Neural cell (in vitro differentiated cells): ENCODE data around the gene BAX.

ENCODE experiments used
- EP300 ChIP-seq: fragments of 450-650 bp; conservative IDR thresholded peaks from 2 replicates; pipeline ENCODE4 v1.6.1; 2014; ENCODE audit warnings: antibody characterized with exemption, mild to moderate bottlenecking, moderate library complexity; ENCODE audit not compliant: poor library complexity, severe bottlenecking
- EZH2 ChIP-seq: fragments of 200-600, 300-800 bp; shearing (Covaris generic), sonication (generic); IDR thresholded peaks from 2 replicates; pipeline ENCODE4 v1.6.1; 2014; ENCODE audit warnings: antibody characterized with exemption, low read length, borderline replicate concordance, mild to moderate bottlenecking; ENCODE audit not compliant: insufficient read depth, poor library complexity, severe bottlenecking
- MXI1 ChIP-seq: fragments of 450-650 bp; conservative IDR thresholded peaks from 2 replicates; pipeline ENCODE4 v1.6.1; 2014; ENCODE audit warnings: antibody characterized with exemption, mild to moderate bottlenecking; ENCODE audit not compliant: poor library complexity, severe bottlenecking
- POLR2AphosphoS5 ChIP-seq: IDR thresholded peaks from 2 replicates; pipeline ENCODE4 v1.6.1; 2012
- RAD21 ChIP-seq: fragments of 450-650 bp; conservative IDR thresholded peaks from 2 replicates; pipeline ENCODE4 v1.6.1; 2014; ENCODE audit warnings: antibody characterized with exemption, mild to moderate bottlenecking, moderate library complexity
- TAF1 ChIP-seq: IDR thresholded peaks from 2 replicates; pipeline ENCODE4 v1.6.1; 2012; ENCODE audit warnings: low read depth
- TF ChIP-seq, protein P1 (sequence below): fragments of 450-650 bp; IDR thresholded peaks from 2 replicates; pipeline ENCODE4 v1.5.1; 2014; ENCODE audit warnings: antibody characterized with exemption, mild to moderate bottlenecking, moderate library complexity; ENCODE audit not compliant: poor library complexity, severe bottlenecking
- TF ChIP-seq, protein P2 (sequence below): IDR thresholded peaks from 2 replicates; pipeline ENCODE4 v1.6.1; 2012; ENCODE audit warnings: borderline replicate concordance

DNA sequence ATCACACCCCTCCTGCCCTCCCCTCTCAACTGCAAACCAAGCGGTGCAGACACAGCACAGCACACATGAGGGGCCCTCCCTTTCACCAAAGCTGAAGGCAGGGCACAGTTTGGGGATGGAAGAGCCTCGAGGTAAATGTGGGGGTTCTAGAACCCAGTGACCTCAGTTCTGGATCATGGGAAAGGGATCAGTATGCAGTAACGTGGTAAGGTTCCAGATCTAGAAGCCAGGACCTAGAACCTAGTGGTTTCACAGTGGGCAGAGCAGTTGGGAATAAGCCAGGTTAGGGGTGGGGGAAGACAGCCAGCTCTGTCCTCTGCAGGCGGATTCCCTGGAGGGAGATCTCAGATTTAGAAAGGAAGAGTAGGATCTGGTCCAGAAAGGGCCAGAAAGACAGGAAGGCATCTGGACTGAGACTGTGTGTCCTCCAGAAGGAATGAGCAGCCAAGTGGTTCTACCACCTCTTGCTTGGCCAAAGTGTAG lies 13.5 kb downstream of the BAX start:
- TF ChIP-seq, protein P1, sequence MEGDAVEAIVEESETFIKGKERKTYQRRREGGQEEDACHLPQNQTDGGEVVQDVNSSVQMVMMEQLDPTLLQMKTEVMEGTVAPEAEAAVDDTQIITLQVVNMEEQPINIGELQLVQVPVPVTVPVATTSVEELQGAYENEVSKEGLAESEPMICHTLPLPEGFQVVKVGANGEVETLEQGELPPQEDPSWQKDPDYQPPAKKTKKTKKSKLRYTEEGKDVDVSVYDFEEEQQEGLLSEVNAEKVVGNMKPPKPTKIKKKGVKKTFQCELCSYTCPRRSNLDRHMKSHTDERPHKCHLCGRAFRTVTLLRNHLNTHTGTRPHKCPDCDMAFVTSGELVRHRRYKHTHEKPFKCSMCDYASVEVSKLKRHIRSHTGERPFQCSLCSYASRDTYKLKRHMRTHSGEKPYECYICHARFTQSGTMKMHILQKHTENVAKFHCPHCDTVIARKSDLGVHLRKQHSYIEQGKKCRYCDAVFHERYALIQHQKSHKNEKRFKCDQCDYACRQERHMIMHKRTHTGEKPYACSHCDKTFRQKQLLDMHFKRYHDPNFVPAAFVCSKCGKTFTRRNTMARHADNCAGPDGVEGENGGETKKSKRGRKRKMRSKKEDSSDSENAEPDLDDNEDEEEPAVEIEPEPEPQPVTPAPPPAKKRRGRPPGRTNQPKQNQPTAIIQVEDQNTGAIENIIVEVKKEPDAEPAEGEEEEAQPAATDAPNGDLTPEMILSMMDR, result no peak
- TF ChIP-seq POLR2AphosphoS5, result no peak
- no peak for TF ChIP-seq MXI1
- no peak for TF ChIP-seq EZH2
- TF ChIP-seq, protein P2, sequence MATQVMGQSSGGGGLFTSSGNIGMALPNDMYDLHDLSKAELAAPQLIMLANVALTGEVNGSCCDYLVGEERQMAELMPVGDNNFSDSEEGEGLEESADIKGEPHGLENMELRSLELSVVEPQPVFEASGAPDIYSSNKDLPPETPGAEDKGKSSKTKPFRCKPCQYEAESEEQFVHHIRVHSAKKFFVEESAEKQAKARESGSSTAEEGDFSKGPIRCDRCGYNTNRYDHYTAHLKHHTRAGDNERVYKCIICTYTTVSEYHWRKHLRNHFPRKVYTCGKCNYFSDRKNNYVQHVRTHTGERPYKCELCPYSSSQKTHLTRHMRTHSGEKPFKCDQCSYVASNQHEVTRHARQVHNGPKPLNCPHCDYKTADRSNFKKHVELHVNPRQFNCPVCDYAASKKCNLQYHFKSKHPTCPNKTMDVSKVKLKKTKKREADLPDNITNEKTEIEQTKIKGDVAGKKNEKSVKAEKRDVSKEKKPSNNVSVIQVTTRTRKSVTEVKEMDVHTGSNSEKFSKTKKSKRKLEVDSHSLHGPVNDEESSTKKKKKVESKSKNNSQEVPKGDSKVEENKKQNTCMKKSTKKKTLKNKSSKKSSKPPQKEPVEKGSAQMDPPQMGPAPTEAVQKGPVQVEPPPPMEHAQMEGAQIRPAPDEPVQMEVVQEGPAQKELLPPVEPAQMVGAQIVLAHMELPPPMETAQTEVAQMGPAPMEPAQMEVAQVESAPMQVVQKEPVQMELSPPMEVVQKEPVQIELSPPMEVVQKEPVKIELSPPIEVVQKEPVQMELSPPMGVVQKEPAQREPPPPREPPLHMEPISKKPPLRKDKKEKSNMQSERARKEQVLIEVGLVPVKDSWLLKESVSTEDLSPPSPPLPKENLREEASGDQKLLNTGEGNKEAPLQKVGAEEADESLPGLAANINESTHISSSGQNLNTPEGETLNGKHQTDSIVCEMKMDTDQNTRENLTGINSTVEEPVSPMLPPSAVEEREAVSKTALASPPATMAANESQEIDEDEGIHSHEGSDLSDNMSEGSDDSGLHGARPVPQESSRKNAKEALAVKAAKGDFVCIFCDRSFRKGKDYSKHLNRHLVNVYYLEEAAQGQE, result no peak
- no peak for TF ChIP-seq EP300
- TF ChIP-seq TAF1, result no peak
- TF ChIP-seq RAD21, result no peak
